ENCODE results near the gene AGAP1.

AGAP1 gene

DNA sequence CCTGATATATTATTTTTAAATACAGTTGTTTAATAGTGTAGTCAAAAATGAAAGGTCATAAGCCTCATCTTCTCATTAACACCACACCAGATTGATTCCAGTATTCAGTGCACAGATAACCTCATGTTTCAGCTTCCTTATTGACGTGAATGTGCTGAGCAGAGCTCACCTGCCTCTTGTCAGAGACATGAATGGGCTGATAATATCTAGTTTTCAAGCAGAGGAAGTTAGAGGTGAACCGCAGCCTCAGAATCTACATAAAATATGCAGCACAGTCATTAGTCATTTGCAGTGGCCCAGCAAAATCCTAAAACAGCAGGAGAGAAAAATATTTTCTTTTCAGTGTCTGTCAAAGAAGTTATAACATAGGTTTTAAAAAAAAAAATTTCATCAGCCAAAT, 458.1 kb downstream of the AGAP1 start:
- TF ChIP-seq, protein P1, sequence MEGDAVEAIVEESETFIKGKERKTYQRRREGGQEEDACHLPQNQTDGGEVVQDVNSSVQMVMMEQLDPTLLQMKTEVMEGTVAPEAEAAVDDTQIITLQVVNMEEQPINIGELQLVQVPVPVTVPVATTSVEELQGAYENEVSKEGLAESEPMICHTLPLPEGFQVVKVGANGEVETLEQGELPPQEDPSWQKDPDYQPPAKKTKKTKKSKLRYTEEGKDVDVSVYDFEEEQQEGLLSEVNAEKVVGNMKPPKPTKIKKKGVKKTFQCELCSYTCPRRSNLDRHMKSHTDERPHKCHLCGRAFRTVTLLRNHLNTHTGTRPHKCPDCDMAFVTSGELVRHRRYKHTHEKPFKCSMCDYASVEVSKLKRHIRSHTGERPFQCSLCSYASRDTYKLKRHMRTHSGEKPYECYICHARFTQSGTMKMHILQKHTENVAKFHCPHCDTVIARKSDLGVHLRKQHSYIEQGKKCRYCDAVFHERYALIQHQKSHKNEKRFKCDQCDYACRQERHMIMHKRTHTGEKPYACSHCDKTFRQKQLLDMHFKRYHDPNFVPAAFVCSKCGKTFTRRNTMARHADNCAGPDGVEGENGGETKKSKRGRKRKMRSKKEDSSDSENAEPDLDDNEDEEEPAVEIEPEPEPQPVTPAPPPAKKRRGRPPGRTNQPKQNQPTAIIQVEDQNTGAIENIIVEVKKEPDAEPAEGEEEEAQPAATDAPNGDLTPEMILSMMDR (IDR thresholded peaks at IDR 0.05) = no peak

DNA sequence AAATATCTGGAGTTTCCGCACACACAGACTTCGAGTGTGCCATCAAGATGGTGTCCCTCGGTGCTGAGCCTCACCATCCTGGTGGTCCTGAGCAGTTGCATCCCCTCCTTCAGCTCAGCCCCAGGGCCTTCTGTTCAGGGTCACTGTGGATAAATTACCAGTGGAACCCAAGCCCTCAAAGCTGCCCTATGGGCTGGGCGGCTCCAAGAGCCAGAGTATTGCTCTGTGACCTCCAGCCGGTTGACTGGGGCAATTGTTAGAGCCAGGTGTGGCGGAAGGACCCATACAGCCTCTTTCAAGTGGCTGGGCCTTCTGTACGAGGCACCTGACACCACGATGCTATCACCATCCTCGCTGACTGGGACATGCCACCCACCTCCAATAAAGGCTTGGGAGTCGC, 458.9 kb downstream of the AGAP1 start:
- TF ChIP-seq, protein P1 (IDR thresholded peaks at IDR 0.05) = no peak

DNA sequence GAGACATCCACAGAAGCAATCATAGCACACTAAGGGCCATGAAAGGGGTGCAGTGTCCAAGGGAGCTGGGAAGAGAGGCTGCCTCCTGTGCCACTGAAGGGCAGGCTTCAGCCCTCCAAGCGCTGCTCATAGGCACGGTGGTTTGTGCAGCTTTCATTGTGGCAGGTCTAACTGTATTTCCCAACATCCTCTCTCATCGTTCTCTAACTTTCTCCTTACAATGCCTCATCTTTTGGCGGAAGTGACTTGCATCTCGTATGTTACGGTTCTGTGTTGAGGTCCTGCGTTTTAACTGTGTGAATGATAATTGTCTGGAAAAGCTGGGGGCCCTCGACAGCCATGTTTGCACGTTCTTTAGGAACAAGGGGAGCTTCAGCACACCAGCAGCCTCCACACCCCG, 460.4 kb downstream of the AGAP1 start:
- TF ChIP-seq, protein P1 (IDR thresholded peaks at IDR 0.05) = no peak

DNA sequence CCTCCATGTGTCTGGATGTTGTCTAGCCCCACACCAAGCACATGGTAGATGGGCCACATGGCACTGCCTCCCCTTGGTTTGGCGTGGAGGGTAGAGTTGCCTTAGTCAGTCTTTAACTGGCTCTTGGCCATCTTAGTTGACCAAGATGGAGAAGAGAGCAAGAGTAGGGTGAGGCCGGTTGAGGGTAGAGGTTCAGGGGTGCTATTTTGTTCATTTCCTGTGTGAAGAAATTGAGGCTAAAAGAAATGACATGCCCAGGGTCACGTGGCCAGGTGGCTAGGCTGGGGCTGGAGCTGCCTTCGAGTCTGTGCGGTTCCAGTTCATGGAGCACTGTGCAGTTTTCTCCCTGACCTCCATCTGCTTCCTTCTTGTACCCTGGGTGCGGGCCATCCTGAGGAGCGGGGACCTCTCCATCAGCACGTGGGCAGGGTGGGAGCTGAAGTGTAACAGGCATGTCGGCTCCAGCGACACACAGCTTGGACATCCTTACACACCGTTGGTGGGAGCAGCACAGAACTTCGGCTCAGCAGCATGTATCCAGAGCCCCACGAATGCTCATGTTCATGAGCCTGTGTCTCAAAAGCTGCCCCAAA, 461.1 kb downstream of the AGAP1 start:
- TF ChIP-seq, protein P1 (IDR thresholded peaks at IDR 0.05) = no peak

DNA sequence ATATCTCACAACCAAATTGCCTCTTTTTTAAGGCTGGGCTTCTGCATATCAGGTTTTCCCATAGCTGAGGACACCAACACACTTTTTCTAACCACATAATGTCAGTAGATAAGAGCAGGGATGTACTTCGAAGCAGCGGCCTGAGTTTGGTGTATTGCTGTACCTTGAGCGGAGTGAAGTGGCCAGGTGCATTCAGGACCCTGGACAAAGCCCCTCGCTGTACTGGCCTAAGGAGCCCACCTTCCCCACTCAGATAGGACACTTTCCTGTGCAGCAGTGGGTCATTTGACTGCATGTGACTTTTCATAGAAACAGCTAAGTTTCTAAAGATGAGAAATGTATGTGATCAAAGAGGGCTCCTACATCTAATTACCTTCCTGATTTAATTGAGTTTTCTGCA, 461.8 kb downstream of the AGAP1 start:
- TF ChIP-seq, protein P1 (IDR thresholded peaks at IDR 0.05) = no peak

DNA sequence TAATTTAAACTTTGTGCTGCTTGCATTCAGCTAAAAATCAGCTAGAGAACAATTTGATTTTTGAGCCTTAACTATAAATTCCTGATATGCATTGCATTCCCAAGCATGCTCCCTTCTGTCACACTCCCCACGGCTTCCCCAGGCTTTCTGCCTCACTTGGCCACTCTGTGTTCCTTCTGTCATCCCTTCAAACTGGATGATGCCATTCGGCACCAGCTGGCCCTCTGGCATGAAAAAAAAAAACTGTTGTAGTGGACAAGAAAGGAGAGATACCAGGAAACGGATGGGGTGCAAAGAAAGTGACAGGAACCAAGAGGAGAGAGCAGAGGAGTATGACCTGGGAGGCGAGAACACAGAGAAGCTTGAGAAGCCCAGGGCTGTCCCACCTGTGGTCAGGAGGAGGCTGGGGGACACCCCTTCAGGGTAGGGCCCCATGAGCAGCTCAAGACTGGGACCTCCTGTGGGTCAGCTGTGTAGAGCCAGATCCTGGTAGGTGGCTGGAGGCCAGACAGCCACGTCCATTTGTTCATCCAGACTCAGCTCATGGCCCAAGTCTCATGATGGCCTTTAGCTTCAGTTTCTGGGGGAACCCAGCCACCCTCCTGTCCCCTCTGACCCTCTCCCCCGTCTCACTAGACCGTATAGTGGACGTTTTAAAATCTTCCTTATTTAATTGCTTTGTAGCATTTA, 462.6 kb downstream of the AGAP1 start:
- TF ChIP-seq, protein P1 (IDR thresholded peaks at IDR 0.05) = no peak

DNA sequence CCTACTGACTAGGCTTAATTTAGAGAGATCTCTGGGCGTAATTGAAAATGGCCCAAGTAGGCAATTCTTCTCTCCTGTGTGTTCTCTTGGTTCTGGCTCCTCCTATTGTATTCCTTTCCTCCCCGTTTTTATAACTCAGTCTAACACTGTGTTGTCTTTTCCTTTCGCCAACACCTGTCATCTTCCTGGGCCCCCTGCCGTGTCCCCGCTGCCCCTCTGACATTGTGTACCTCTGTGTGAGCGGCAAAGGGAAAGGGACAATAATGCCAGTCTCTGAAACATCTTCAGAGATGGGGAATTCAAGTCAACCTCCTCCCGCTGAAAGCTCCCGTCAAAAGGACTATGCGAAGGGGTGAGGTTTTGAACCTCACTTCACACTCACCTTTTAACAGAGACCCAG, 463.4 kb downstream of the AGAP1 start:
- TF ChIP-seq, protein P1 (IDR thresholded peaks at IDR 0.05) = no peak

Measured in LNCAP (cell line).